GM12878 (cell line): ENCODE measurements around the gene CLSTN2. TPM values are rescaled to one million over a fixed set of nuclear protein-coding genes. Genes with fewer than 3 reads are reported as not detected.

Source experiments
- ATAC-seq: fragments of 200-7000 bp; cut with Tn5 transposase; 3 replicates; pipeline ENCODE4 v1.9.1; 2020; ENCODE audit warnings: mild to moderate bottlenecking, moderate library complexity
- BruUV-seq: library from RNA; stranded (reverse); fragments of 400-500 nt; replicated peaks from 2 replicates; lab custom pipeline; 2021; lab: Mats Ljungman, UMichigan
- CTCF ChIA-PET: fragments of 300-600 bp; sonication (Branson Sonifier 250); formaldehyde crosslinking; extraction: SDS; loops from one replicate; lab custom pipeline; 2021; ENCODE audit warnings: inconsistent platforms; lab: Yijun Ruan, JAX
- POLR2A ChIA-PET: fragments of 350-600 bp; formaldehyde crosslinking; extraction: SDS; loops from one replicate; lab custom pipeline; 2021; ENCODE audit warnings: inconsistent platforms; lab: Charles Lee
- RAD21 ChIA-PET: fragments of 300-600 bp; sonication (Branson Sonifier 250); formaldehyde crosslinking; loops from one replicate; lab custom pipeline; 2023; ENCODE audit warnings: antibody characterized with exemption; ENCODE audit not compliant: unreplicated experiment; lab: Charles Lee
- SMC1A ChIA-PET: fragments of 300-600 bp; sonication (Branson Sonifier 250); formaldehyde crosslinking; loops from one replicate; lab custom pipeline; 2023; ENCODE audit not compliant: unreplicated experiment, uncharacterized antibody; lab: Charles Lee
- DNase-seq: peaks from one replicate; pipeline ENCODE4 v3.0.0-alpha.2; 2011; ENCODE audit warnings: low read depth, low spot score
- FAIRE-seq: peaks from 3 replicates; lab custom pipeline; 2011; peaks lifted over from hg19 to GRCh38; lab: Jason Lieb, UNC
- H2AFZ ChIP-seq: 2 replicates; pipeline ENCODE4 v1.6.0; 2011; ENCODE audit warnings: low read depth, low read length, control low read depth; ENCODE audit not compliant: control insufficient read depth
- H3K27ac ChIP-seq: 2 replicates; pipeline ENCODE4 v1.5.1; 2011; ENCODE audit warnings: control low read depth; ENCODE audit not compliant: control insufficient read depth, insufficient read depth
- H3K27me3 ChIP-seq, 2 experiments: replicated peaks in 1 of 2; 2 replicates each; pipeline versions ENCODE4 v1.6.0 to v1.6.1; 2011; ENCODE audit warnings: low read length in 1 of 2; ENCODE audit not compliant: control insufficient read depth in 2 of 2, insufficient read depth in 2 of 2
- H3K36me3 ChIP-seq, 2 experiments: 2 replicates each; pipeline ENCODE4 v1.5.1; 2011; ENCODE audit warnings: low read length in 1 of 2; ENCODE audit not compliant: control insufficient read depth in 2 of 2, insufficient read depth in 2 of 2
- H3K4me1 ChIP-seq: 2 replicates; pipeline ENCODE4 v1.6.1; 2011; ENCODE audit warnings: mild to moderate bottlenecking, low read length, moderate library complexity, mixed read lengths; ENCODE audit not compliant: control insufficient read depth, insufficient read depth
- H3K4me2 ChIP-seq: 2 replicates; pipeline ENCODE4 v1.6.0; 2011; ENCODE audit warnings: control low read depth; ENCODE audit not compliant: control insufficient read depth, insufficient read depth
- H3K4me3 ChIP-seq: fragments of 200-600 bp; sonication (generic); 2 replicates; pipeline ENCODE4 v1.5.1; 2016
- H3K79me2 ChIP-seq: 2 replicates; pipeline ENCODE4 v1.6.0; 2011; ENCODE audit warnings: low read length; ENCODE audit not compliant: control insufficient read depth, insufficient read depth
- H3K9ac ChIP-seq: 2 replicates; pipeline ENCODE4 v1.8.0; 2011; ENCODE audit warnings: low read length, control low read depth, mixed read lengths; ENCODE audit not compliant: control insufficient read depth, insufficient read depth
- H3K9me3 ChIP-seq: replicated peaks from 3 replicates; pipeline ENCODE4 v1.5.1; 2011; ENCODE audit warnings: mild to moderate bottlenecking, low read length; ENCODE audit not compliant: control insufficient read depth, insufficient read depth
- H4K20me1 ChIP-seq: 2 replicates; pipeline ENCODE4 v1.6.0; 2011; ENCODE audit not compliant: control insufficient read depth, insufficient read depth
- CBFB ChIP-seq: IDR thresholded peaks from 2 replicates; pipeline ENCODE4 v1.6.1; 2016; ENCODE audit warnings: antibody characterized with exemption, low read depth
- EGR1 ChIP-seq, 2 experiments: IDR thresholded peaks; 1 replicate in 1 of 2; 2 replicates in 1 of 2; pipeline ENCODE4 v1.6.1; 2011 to 2012; ENCODE audit warnings: low read depth in 2 of 2, low read length in 2 of 2, borderline replicate concordance in 1 of 2, mild to moderate bottlenecking in 1 of 2, moderate library complexity in 1 of 2
- JUNB ChIP-seq: IDR thresholded peaks from 2 replicates; pipeline ENCODE4 v1.6.1; 2016; ENCODE audit warnings: antibody characterized with exemption, mild to moderate bottlenecking
- MEF2B ChIP-seq: fragments of 450-650 bp; IDR thresholded peaks from 2 replicates; pipeline ENCODE4 v1.6.1; 2018; ENCODE audit warnings: mild to moderate bottlenecking, moderate library complexity; ENCODE audit not compliant: partially characterized antibody, poor library complexity, severe bottlenecking
- NFIC ChIP-seq: IDR thresholded peaks from 2 replicates; pipeline ENCODE4 v1.6.1; 2012; ENCODE audit warnings: low read depth, mild to moderate bottlenecking, inconsistent platforms, low read length, moderate library complexity
- NFXL1 ChIP-seq: fragments of 450-650 bp; IDR thresholded peaks from 2 replicates; pipeline ENCODE4 v1.6.1; 2017; ENCODE audit warnings: antibody characterized with exemption, mild to moderate bottlenecking, borderline replicate concordance
- ZBTB11 ChIP-seq: fragments of 450-650 bp; formaldehyde crosslinking; IDR thresholded peaks from 2 replicates; pipeline ENCODE4 v1.5.0; 2022; ENCODE audit warnings: mild to moderate bottlenecking, missing genetic modification characterization
- ZNF384 ChIP-seq: IDR thresholded peaks from 2 replicates; pipeline ENCODE4 v1.6.1; 2012; ENCODE audit warnings: low read depth, mild to moderate bottlenecking, low read length, improper control_type of control experiment, borderline replicate concordance
- WGBS: methylation state at CpG from one replicate; pipeline ENCODE4 v1.1.6; 2016; ENCODE audit warnings: low lambda C conversion rate; ENCODE audit not compliant: insufficient replicate concordance, insufficient coverage; ENCODE audit errors: missing lambda C conversion rate; 5-methylcytosine and 5-hydroxymethylcytosine counted together
- in situ Hi-C: fragments of 300-500 bp; cut with MboI; formaldehyde crosslinking; loops from 9 replicates; pipeline ENCODE4 v1.14.3; 2018; ENCODE audit warnings: mixed read lengths
- intact Hi-C: fragments of 100-400 bp; cut with micrococcal nuclease; formaldehyde crosslinking; loops from one replicate; pipeline ENCODE4 v1.14.2; 2022; ENCODE audit not compliant: unreplicated experiment
- polyA plus RNA-seq, 11 experiments: library from polyadenylated mRNA; depleted of rRNA in 4 of 11; unstranded in 6 of 11; stranded (reverse) in 5 of 11; fragments of >200 nt; fragmentation: Nextera tagmentation in 4 of 11; fragmentation: Illumina TruSeq in 1 of 11; extraction: Ambion mirVana in 4 of 11; extraction: Trizol in 1 of 11; gene quantifications; 1 replicate in 1 of 11; 2 replicates in 10 of 11; pipeline versions ENCODE4 v1.2.1 to v1.2.3, GENCODE V29; 2011 to 2016; ENCODE audit warnings: inconsistent platforms in 2 of 11, missing spikeins in 2 of 11, low read depth in 1 of 11
- total RNA-seq, 4 experiments: library from RNA; depleted of rRNA in 3 of 4; stranded (reverse); fragments of >200 nt in 3 of 4; fragmentation: Illumina TruSeq in 1 of 4; extraction: Trizol in 1 of 4; gene quantifications; 2 replicates each; pipeline versions ENCODE4 v1.2.1 to v1.2.3, GENCODE V29; 2013 to 2021
- TF ChIP-seq, protein P1 (sequence below): IDR thresholded peaks from 2 replicates; pipeline ENCODE4 v1.6.1; 2012; ENCODE audit warnings: low read depth, low read length, improper control_type of control experiment

CLSTN2 gene
- total and polyA plus RNA-seq, 10 of the 15 experiments (the other 5 are each of a cell fraction or from before 2014, with no cell fraction given), result under 0.01 to 0.10 (median under 0.01) TPM; not detected in 5

- SMC1A ChIA-PET, result no interaction called here
- CTCF ChIA-PET, result no interaction called here
- Histone ChIP-seq H3K4me1 (no peaks in the 10 kb centered on the region), H3K4me2 (no peak overlapping the region), H4K20me1 (no peaks in the 10 kb centered on the region), H3K4me3 (no peak overlapping the region), H3K27me3 (peaks cover 0 to 2% of the 10 kb centered on the region in 2 experiments; a peak in 1 of 4 replicates), H3K9ac (no peak overlapping the region), H3K9me3 (no peaks in the 10 kb centered on the region), H3K27ac (no peak overlapping the region), H3K79me2 (no peaks in the 10 kb centered on the region), H2AFZ (no peak overlapping the region), H3K36me3 (no peaks in the 10 kb centered on the region)
- RAD21 ChIA-PET, result no interaction called here
- no peak for FAIRE-seq
- in situ Hi-C loops, result no loop called here
- no TSS peak for BruUV-seq
- POLR2A ChIA-PET, result no interaction called here
- no peak for DNase-seq
- intact Hi-C loops, result no loop called here
- no peak for ATAC-seq
- no peak for TF ChIP-seq NFIC
- TF ChIP-seq EGR1 (IDR thresholded peaks at IDR 0.05; ENCODE audit: borderline replicate concordance in 1 of 2, low read depth in 2 of 2, low read length in 2 of 2), result no peak
- no peak for TF ChIP-seq NFXL1
These were observed 592.2 kb downstream of the CLSTN2 start for GRCh38 chr3:140527156-140527555.

DNA sequence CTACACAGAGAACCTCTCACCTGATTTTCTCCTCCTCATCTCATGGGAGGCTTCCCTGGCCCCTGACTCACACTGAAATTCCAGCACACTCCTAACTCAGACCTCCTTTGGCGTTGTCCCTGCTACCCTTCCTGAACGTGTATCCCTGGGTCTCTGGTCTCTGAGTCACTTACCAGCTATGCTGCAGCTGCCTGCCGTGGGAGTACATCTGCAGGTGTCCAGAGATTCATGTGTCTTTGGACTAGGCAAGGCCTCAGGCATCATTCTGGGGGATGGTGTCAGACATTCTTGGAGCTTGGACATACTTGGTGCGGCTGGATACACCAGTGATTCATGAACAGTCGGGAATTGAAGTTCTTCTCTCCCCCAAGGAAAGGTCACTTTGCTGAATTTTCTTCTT is 594.1 kb downstream of the CLSTN2 start:
- SMC1A ChIA-PET, result no interaction called here
- CTCF ChIA-PET, result no interaction called here
- intact Hi-C loops, result no loop called here
- no peaks in the 10 kb centered on the region for H4K20me1 ChIP-seq
- ATAC-seq, result no peak
- H3K4me3 ChIP-seq, result no peak overlapping the region
- no peak overlapping the region for H3K27ac ChIP-seq
- 9% methylated on average over 5 of the region's 5 CpGs for whole genome bisulfite sequencing
- POLR2A ChIA-PET, result no interaction called here
- no TSS peak for BruUV-seq
- H3K9me3 ChIP-seq, result no peaks in the 10 kb centered on the region; the same call in 2 of the 3 replicates
- H3K4me2 ChIP-seq, result no peak overlapping the region
- no peaks in the 10 kb centered on the region for H3K79me2 ChIP-seq
- no peaks in the 10 kb centered on the region for H3K27me3 ChIP-seq
- no peaks in the 10 kb centered on the region for H3K4me1 ChIP-seq
- RAD21 ChIA-PET, result no interaction called here
- in situ Hi-C loops, result no loop called here
- no peak overlapping the region for H2AFZ ChIP-seq
- DNase-seq, result no peak
- no peaks in the 10 kb centered on the region for H3K36me3 ChIP-seq
- no peak for FAIRE-seq
- H3K9ac ChIP-seq, result no peak overlapping the region
- TF ChIP-seq ZBTB11 (CRISPR knock-in tag), result no peak
- TF ChIP-seq, protein P1, sequence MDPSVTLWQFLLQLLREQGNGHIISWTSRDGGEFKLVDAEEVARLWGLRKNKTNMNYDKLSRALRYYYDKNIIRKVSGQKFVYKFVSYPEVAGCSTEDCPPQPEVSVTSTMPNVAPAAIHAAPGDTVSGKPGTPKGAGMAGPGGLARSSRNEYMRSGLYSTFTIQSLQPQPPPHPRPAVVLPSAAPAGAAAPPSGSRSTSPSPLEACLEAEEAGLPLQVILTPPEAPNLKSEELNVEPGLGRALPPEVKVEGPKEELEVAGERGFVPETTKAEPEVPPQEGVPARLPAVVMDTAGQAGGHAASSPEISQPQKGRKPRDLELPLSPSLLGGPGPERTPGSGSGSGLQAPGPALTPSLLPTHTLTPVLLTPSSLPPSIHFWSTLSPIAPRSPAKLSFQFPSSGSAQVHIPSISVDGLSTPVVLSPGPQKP, result no peak
- no peak for TF ChIP-seq NFIC
- TF ChIP-seq ZNF384, result no peak
- TF ChIP-seq JUNB, result no peak
- no peak for TF ChIP-seq MEF2B
- TF ChIP-seq CBFB, result no peak
- no peak for TF ChIP-seq EGR1 (IDR thresholded peaks at IDR 0.05; ENCODE audit: borderline replicate concordance in 1 of 2, low read depth in 2 of 2, low read length in 2 of 2)
